ENCODE measurements around the gene PIAS1.

PIAS1 gene

DNA sequence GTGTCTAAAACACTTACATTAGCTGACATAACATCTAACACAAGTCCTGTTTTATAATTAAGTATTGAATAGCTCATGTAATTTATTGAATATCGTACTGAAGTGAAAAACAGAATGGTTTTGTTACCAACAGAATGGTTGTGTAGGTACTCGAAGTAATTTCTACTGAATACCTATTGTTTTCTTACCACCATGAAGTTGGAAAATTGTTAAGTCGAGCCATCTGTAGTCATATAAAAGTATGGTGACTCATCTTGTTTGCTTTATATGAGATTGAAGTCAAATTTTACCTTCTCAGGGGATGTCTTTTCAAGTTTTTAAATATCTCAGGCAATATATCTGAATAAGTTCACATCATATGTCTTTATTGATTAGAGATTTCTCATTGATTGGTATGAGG lies 37.6 kb downstream of the PIAS1 start:
- no peak for TF ChIP-seq TAF1 (IDR thresholded peaks at IDR 0.05; ENCODE audit: borderline replicate concordance, insufficient read depth, low read length)
- TF ChIP-seq, protein P1, sequence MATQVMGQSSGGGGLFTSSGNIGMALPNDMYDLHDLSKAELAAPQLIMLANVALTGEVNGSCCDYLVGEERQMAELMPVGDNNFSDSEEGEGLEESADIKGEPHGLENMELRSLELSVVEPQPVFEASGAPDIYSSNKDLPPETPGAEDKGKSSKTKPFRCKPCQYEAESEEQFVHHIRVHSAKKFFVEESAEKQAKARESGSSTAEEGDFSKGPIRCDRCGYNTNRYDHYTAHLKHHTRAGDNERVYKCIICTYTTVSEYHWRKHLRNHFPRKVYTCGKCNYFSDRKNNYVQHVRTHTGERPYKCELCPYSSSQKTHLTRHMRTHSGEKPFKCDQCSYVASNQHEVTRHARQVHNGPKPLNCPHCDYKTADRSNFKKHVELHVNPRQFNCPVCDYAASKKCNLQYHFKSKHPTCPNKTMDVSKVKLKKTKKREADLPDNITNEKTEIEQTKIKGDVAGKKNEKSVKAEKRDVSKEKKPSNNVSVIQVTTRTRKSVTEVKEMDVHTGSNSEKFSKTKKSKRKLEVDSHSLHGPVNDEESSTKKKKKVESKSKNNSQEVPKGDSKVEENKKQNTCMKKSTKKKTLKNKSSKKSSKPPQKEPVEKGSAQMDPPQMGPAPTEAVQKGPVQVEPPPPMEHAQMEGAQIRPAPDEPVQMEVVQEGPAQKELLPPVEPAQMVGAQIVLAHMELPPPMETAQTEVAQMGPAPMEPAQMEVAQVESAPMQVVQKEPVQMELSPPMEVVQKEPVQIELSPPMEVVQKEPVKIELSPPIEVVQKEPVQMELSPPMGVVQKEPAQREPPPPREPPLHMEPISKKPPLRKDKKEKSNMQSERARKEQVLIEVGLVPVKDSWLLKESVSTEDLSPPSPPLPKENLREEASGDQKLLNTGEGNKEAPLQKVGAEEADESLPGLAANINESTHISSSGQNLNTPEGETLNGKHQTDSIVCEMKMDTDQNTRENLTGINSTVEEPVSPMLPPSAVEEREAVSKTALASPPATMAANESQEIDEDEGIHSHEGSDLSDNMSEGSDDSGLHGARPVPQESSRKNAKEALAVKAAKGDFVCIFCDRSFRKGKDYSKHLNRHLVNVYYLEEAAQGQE (IDR thresholded peaks at IDR 0.05; ENCODE audit: insufficient read depth in 1 of 2, low read depth in 2 of 2, low read length in 2 of 2), result no peak
- TF ChIP-seq SIN3A (IDR thresholded peaks at IDR 0.05; ENCODE audit: borderline replicate concordance, insufficient read depth, low read length), result no peak
- no peak for TF ChIP-seq POLR2AphosphoS5 (IDR thresholded peaks at IDR 0.05; ENCODE audit: low read depth, low read length)
- TF ChIP-seq FOXP2 (optimal IDR thresholded peaks at IDR 0.05; ENCODE audit: borderline replicate concordance, extremely low read depth, extremely low read length, insufficient read depth), result no peak

DNA sequence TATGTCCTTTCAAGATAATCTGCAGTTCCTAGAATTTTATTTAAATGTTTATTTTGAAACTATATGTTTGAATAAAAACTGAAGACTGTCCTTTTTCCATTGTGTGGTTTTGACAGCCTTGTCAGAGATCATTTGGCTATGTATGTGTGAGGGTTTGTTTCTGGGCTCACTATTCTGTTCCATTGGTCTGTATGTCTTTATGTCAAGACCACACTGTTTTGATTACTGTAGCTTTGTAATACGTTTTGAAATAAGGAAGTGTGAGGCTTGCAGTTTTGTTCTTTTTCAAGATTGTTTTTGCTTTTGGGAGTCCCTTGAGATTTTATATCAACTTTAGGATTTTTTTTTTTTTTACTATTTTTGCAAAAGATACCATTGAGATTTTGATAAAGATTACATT lies 42.0 kb downstream of the PIAS1 start:
- TF ChIP-seq SIN3A (IDR thresholded peaks at IDR 0.05; ENCODE audit: borderline replicate concordance, insufficient read depth, low read length) (no peak), FOXP2 (optimal IDR thresholded peaks at IDR 0.05; ENCODE audit: borderline replicate concordance, extremely low read depth, extremely low read length, insufficient read depth) (no peak), TAF1 (IDR thresholded peaks at IDR 0.05; ENCODE audit: borderline replicate concordance, insufficient read depth, low read length) (no peak), POLR2AphosphoS5 (IDR thresholded peaks at IDR 0.05; ENCODE audit: low read depth, low read length) (no peak)
- TF ChIP-seq, protein P1 (IDR thresholded peaks at IDR 0.05; ENCODE audit: insufficient read depth in 1 of 2, low read depth in 2 of 2, low read length in 2 of 2), result no peak

DNA sequence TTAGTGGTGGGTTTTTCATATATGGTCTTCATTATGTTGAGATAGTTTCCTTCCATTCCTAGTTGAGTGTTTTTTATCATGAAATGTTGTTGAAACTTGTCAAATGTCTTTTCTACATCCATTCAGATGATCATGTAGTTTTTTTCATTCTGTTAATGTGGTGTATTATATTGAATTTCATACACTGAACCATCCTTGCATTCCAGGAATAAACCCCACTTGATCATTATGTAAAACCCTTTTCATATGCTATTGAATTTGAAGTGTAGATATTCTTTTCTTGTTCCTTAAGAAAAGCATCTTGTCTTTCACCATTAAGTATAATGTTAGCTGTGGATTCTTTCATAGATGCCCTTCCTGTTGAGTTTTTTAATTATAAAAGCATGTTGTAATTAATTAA lies 42.9 kb downstream of the PIAS1 start:
- TF ChIP-seq, protein P1 (IDR thresholded peaks at IDR 0.05; ENCODE audit: insufficient read depth in 1 of 2, low read depth in 2 of 2, low read length in 2 of 2), result no peak

GRCh38 chr15:68098465-68098864 lies 44.4 kb downstream of the PIAS1 start:
- TF ChIP-seq POLR2AphosphoS5 (IDR thresholded peaks at IDR 0.05; ENCODE audit: low read depth, low read length), result no peak
- TF ChIP-seq SIN3A (IDR thresholded peaks at IDR 0.05; ENCODE audit: borderline replicate concordance, insufficient read depth, low read length), result no peak

DNA sequence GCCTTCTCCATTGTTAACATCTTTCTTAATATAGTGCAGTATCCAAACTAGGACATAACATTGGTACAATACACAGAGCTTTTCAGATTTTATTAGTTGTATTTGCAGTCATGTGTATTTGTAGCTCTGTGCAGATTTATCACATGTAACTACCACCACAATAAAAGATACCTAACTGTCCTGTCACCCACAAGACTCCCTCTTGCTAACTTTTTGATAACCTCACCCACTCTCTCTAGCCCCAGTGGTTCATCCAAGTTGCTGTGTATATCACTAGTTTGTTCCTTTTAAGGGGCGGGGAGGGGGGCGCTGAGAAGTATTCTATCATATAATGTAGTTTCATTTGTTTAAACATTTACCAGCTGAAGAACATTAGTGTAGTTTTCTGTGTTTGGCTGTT lies 46.1 kb downstream of the PIAS1 start:
- no peak for TF ChIP-seq TAF1 (IDR thresholded peaks at IDR 0.05; ENCODE audit: borderline replicate concordance, insufficient read depth, low read length)
- no peak for TF ChIP-seq POLR2AphosphoS5 (IDR thresholded peaks at IDR 0.05; ENCODE audit: low read depth, low read length)
- no peak for TF ChIP-seq SIN3A (IDR thresholded peaks at IDR 0.05; ENCODE audit: borderline replicate concordance, insufficient read depth, low read length)
- no peak for TF ChIP-seq FOXP2 (optimal IDR thresholded peaks at IDR 0.05; ENCODE audit: borderline replicate concordance, extremely low read depth, extremely low read length, insufficient read depth)
- TF ChIP-seq, protein P1 (IDR thresholded peaks at IDR 0.05; ENCODE audit: insufficient read depth in 1 of 2, low read depth in 2 of 2, low read length in 2 of 2), result no peak

All from PFSK-1 (cell line).